ENCODE results near the gene SLC12A5. TPM values are rescaled to one million over a fixed set of nuclear protein-coding genes. Genes with fewer than 3 reads are reported as not detected.

Gene SLC12A5
- total RNA-seq, 4 donors from 2014 or later, result not detected

DNA sequence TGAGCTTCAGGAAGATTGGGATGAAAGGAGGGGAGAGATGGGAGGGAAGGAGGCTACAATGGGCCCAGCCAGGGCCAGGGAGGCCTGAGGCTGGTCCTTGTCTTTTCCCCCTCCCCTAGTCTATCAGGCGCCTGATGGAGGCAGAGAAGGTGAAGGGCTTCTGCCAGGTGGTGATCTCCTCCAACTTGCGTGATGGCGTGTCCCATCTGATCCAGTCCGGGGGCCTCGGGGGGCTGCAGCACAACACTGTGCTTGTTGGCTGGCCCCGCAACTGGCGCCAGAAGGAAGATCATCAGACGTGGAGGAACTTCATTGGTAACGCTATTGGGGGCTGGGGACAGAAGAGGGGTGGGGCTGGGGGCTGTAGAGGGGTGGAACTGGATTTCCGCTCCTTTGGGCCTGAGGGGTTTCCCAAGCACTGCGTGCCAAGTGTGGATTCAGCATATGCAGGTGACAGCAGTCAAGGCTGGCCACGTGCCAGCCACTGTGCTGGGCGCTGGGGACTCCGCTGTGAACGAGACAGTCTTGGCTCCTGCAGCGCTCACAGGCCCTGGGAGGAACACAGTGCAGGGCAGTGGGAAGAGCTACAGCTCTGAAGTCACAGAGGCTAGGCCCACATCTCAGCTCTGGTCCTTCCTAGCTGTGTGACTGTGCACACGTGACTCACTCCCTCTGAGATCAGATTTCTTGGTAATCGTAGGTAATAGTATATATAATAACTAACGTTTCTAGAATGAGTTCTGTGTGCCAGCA lies 22.7 kb downstream of the SLC12A5 start:
- Histone ChIP-seq H3K9me3 (no peaks in the 10 kb centered on the region), H3K4me3 (no peak overlapping the region), H3K36me3 (no peaks in the 10 kb centered on the region), H3K27ac (no peak overlapping the region), H3K27me3 (peaks cover 89% of the 10 kb centered on the region), H3K4me1 (no peaks in the 10 kb centered on the region)
- 40 to 83% methylated on average over 1 to 2 of the region's 19 CpGs for WGBS, 2 donors (ENCODE audit: low coverage in 1 of 2)
- no peak for TF ChIP-seq CTCF (IDR thresholded peaks at IDR 0.05)
- TF ChIP-seq EP300 (IDR thresholded peaks at IDR 0.05), result no peak
- TF ChIP-seq POLR2AphosphoS5 (IDR thresholded peaks at IDR 0.05), result no peak
- no peak for TF ChIP-seq POLR2A (IDR thresholded peaks at IDR 0.05)
- ATAC-seq, result no peak

GRCh38 chr20:46053416-46053815 lies 24.4 kb downstream of the SLC12A5 start:
- 80 to 97% methylated on average over 3 to 5 of the region's 8 CpGs for WGBS, 2 donors (ENCODE audit: low coverage in 1 of 2)
- Histone ChIP-seq H3K27ac (no peak overlapping the region), H3K4me3 (no peak overlapping the region), H3K36me3 (no peaks in the 10 kb centered on the region), H3K9me3 (no peaks in the 10 kb centered on the region), H3K27me3 (peaks cover 89% of the 10 kb centered on the region), H3K4me1 (peaks cover 0 to 16% (median 8%) of the 10 kb centered on the region in 3 donors)
- TF ChIP-seq POLR2A (IDR thresholded peaks at IDR 0.05), result no peak
- no peak for TF ChIP-seq POLR2AphosphoS5 (IDR thresholded peaks at IDR 0.05)
- no peak for TF ChIP-seq EP300 (IDR thresholded peaks at IDR 0.05)
- no peak for TF ChIP-seq CTCF (IDR thresholded peaks at IDR 0.05)
- no peak for ATAC-seq

- H3K4me3 ChIP-seq, result no peak overlapping the region
- ATAC-seq, result no peak
- no peaks in the 10 kb centered on the region for H3K9me3 ChIP-seq
- 42% methylated on average over 3 of the region's 6 CpGs; no CpG with 5 or more reads in 1 of the 2 donors for WGBS, 2 donors (ENCODE audit: low coverage in 1 of 2)
- TF ChIP-seq CTCF (IDR thresholded peaks at IDR 0.05) (no peak), EP300 (IDR thresholded peaks at IDR 0.05) (no peak), POLR2A (IDR thresholded peaks at IDR 0.05) (no peak), POLR2AphosphoS5 (IDR thresholded peaks at IDR 0.05) (no peak)
- H3K27ac ChIP-seq, result no peak overlapping the region
- peaks cover 0 to 5% of the 10 kb centered on the region in 2 donors for H3K36me3 ChIP-seq
- peaks cover 0 to 24% (median 12%) of the 10 kb centered on the region in 3 donors for H3K4me1 ChIP-seq
- peaks cover 87% of the 10 kb centered on the region for H3K27me3 ChIP-seq
Observed at GRCh38 chr20:46054606-46055005, 25.6 kb downstream of the SLC12A5 start.

DNA sequence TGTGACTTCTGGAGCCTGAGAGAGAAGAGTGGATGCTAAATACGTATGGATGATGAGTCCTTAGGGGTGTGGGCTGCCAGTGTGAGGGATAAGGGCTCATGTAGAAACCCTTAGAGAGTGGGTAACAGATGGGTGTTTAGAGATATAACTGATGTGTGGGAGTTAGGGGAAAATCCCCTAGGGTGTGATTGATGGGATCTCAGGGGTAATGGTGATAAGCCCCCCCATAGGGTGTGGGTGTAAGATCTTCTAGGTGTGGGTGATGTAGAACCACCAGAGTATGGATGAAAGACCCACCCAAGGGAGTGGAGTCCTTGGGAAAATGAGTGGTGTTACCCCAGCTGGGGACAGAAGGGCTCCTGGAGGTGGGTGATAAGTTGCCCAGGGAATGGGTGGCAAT lies 26.3 kb downstream of the SLC12A5 start:
- Histone ChIP-seq H3K36me3 (peaks cover 0 to 12% of the 10 kb centered on the region in 2 donors), H3K27me3 (peaks cover 81% of the 10 kb centered on the region)
- 44 to 63% methylated on average over 1 of the region's 1 CpG for WGBS, 2 donors (ENCODE audit: low coverage in 1 of 2)

More for the DNA sequence above, 26.3 kb downstream of the SLC12A5 start:
- Histone ChIP-seq H3K27ac (no peak overlapping the region), H3K4me1 (peaks cover 0 to 27% (median 12%) of the 10 kb centered on the region in 3 donors), H3K4me3 (no peak overlapping the region), H3K9me3 (no peaks in the 10 kb centered on the region)
- TF ChIP-seq POLR2AphosphoS5 (IDR thresholded peaks at IDR 0.05) (no peak), EP300 (IDR thresholded peaks at IDR 0.05) (no peak), POLR2A (IDR thresholded peaks at IDR 0.05) (no peak), CTCF (IDR thresholded peaks at IDR 0.05) (no peak)
- no peak for ATAC-seq

Data from gastroesophageal sphincter (tissue), 4 donors.